Panc1 (cell line): ENCODE data around the gene PRMT9.

ENCODE experiments used
- CTCF ChIP-seq: fragments of 450-650 bp; IDR thresholded peaks from 2 replicates; pipeline ENCODE4 v1.5.1; 2017; ENCODE audit warnings: mild to moderate bottlenecking
- POLR2AphosphoS5 ChIP-seq: IDR thresholded peaks from 2 replicates; pipeline ENCODE4 v1.6.1; 2012; ENCODE audit warnings: mild to moderate bottlenecking, low read depth, low read length, moderate library complexity
- REST ChIP-seq, 2 experiments: IDR thresholded peaks; 2 replicates each; pipeline ENCODE4 v1.6.1; 2011 to 2012; ENCODE audit warnings: low read depth in 2 of 2, control low read depth in 1 of 2, low read length in 1 of 2, mild to moderate bottlenecking in 1 of 2, moderate library complexity in 1 of 2; ENCODE audit not compliant: insufficient read depth in 1 of 2
- SIN3A ChIP-seq: IDR thresholded peaks from 2 replicates; pipeline ENCODE4 v1.6.1; 2012; ENCODE audit warnings: low read depth, mild to moderate bottlenecking, low read length, moderate library complexity, borderline replicate concordance; ENCODE audit not compliant: insufficient read depth
- TCF7L2 ChIP-seq: IDR thresholded peaks from 2 replicates; pipeline ENCODE4 v1.6.1; 2011; ENCODE audit warnings: mild to moderate bottlenecking, low read depth, low read length, inconsistent platforms

DNA sequence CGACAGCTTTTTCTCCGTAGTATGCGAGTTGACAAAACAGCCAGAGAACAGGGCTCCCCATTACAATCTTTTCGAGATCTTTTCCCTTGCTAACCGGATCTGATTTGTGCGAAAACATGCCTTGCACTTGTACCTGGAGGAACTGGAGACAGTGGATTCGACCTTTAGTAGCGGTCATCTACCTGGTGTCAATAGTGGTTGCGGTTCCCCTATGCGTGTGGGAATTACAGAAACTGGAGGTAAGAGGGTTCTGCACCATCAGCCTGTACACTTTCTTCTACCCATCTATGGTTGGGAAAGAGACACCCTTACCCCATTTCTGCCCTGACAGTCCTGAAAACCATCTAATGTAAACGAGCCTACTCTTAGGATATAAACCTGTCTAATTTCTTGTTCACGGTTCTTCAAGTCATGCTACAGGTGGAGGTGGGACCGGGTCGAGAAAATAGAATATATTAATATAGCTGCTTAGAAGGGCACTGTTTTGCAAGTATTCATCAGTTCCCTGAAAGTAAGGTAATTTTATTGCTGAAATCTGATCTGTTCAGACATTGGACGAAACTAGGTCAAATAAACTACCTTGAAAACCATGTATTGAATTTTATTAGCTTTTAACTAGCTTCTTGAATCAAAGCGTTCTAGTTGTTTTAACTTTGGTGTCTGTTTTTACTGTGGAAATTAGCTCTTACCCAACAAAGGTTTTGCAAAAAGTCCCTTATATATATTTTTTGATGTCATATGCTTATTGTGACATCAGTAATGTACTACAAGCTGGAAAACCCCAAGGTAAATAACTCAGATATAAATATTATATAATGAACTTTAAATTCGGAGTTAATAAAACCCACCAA lies 65.9 kb downstream of the PRMT9 start:
- no peak for TF ChIP-seq CTCF
- TF ChIP-seq REST (IDR thresholded peaks at IDR 0.05; ENCODE audit: insufficient read depth in 1 of 2, low read depth in 2 of 2, low read length in 1 of 2), result no peak
- no peak for TF ChIP-seq POLR2AphosphoS5
- no peak for TF ChIP-seq SIN3A
- no peak for TF ChIP-seq TCF7L2
